ENCODE measurements around the gene DAZAP1.

DNA sequence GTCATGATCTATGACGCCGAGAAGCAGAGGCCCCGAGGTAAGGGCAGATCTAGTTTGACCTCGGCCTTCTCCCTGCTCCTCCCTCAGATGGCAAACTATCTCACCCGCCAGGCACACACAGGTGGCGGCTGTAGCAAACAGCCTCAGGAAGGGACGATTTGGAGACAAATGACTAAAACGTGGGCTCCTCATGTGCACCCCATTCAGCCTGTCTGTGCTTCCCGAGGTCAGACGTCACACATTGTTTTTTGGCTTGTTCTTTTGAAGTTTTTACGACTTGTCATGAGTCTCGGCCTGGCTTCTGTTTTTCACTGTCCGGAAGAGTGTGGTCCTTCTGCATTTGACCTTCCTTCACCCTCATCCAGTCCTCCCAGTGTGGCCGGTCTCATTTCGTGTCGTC is 15.0 kb downstream of the DAZAP1 start:
- TF ChIP-seq, protein P1, sequence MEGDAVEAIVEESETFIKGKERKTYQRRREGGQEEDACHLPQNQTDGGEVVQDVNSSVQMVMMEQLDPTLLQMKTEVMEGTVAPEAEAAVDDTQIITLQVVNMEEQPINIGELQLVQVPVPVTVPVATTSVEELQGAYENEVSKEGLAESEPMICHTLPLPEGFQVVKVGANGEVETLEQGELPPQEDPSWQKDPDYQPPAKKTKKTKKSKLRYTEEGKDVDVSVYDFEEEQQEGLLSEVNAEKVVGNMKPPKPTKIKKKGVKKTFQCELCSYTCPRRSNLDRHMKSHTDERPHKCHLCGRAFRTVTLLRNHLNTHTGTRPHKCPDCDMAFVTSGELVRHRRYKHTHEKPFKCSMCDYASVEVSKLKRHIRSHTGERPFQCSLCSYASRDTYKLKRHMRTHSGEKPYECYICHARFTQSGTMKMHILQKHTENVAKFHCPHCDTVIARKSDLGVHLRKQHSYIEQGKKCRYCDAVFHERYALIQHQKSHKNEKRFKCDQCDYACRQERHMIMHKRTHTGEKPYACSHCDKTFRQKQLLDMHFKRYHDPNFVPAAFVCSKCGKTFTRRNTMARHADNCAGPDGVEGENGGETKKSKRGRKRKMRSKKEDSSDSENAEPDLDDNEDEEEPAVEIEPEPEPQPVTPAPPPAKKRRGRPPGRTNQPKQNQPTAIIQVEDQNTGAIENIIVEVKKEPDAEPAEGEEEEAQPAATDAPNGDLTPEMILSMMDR (IDR thresholded peaks at IDR 0.05) = no peak
- no peak for TF ChIP-seq FOXM1 (IDR thresholded peaks at IDR 0.05; ENCODE audit: low read depth)

Data from SK-N-SH (cell line).